Measurements from ENCODE around the gene MGMT. TPM values are rescaled to one million over a fixed set of nuclear protein-coding genes. Genes with fewer than 3 reads are reported as not detected.

MGMT gene
- total and polyA plus RNA-seq, 3 donors from 2014 or later, result 32.8 to 40.7 (median 37.9) TPM

GRCh38 chr10:129730272-129730992, 263.4 kb downstream of the MGMT start:
- H3K27ac ChIP-seq, result no peak overlapping the region
- no peaks in the 10 kb centered on the region for H3K9me3 ChIP-seq
- intact Hi-C loops (cut with DNase I; ENCODE audit: low total_unique reads), result no loop called here
- no peaks in the 10 kb centered on the region for H3K36me3 ChIP-seq (ENCODE audit: low read depth, missing control alignments)
- no peaks in the 10 kb centered on the region for H3K4me1 ChIP-seq
- 92 to 93% methylated on average over 12 of the region's 12 CpGs for WGBS, 2 donors
- TF ChIP-seq CTCF (IDR thresholded peaks at IDR 0.05), result no peak
- TF ChIP-seq POLR2A (IDR thresholded peaks at IDR 0.05), result no peak
- H3K27me3 ChIP-seq, result no peaks in the 10 kb centered on the region
- no peak for DNase-seq
- H3K4me3 ChIP-seq, result no peak overlapping the region

- WGBS, 2 donors, result 79 to 85% methylated on average over 10 of the region's 10 CpGs
- DNase-seq, result no peak
- H3K27ac ChIP-seq, result no peak overlapping the region
Observed at GRCh38 chr10:129730993-129731325, 263.9 kb downstream of the MGMT start.

GRCh38 chr10:129740532-129741279, 273.7 kb downstream of the MGMT start:
- Histone ChIP-seq H3K27me3 (no peaks in the 10 kb centered on the region), H3K4me1 (no peaks in the 10 kb centered on the region), H3K9me3 (no peaks in the 10 kb centered on the region), H3K4me3 (no peak overlapping the region), H3K27ac (no peak overlapping the region), H3K36me3 (ENCODE audit: low read depth, missing control alignments) (no peaks in the 10 kb centered on the region)
- 93 to 95% methylated on average over 11 to 15 of the region's 15 CpGs for WGBS, 2 donors
- peak; percentile 0 for DNase-seq
- TF ChIP-seq POLR2A (IDR thresholded peaks at IDR 0.05) (no peak), CTCF (IDR thresholded peaks at IDR 0.05) (no peak)
- intact Hi-C loops (cut with DNase I; ENCODE audit: low total_unique reads), result no loop called here

More at GRCh38 chr10:129730993-129731325, 263.9 kb downstream of the MGMT start:
- Histone ChIP-seq H3K36me3 (ENCODE audit: low read depth, missing control alignments) (no peaks in the 10 kb centered on the region), H3K4me3 (no peak overlapping the region), H3K27me3 (no peaks in the 10 kb centered on the region), H3K4me1 (no peaks in the 10 kb centered on the region), H3K9me3 (no peaks in the 10 kb centered on the region)
- no peak for TF ChIP-seq POLR2A (IDR thresholded peaks at IDR 0.05)
- TF ChIP-seq CTCF (IDR thresholded peaks at IDR 0.05), result no peak
- intact Hi-C loops (cut with DNase I; ENCODE audit: low total_unique reads), result no loop called here

GRCh38 chr10:129741280-129741977, 274.4 kb downstream of the MGMT start:
- WGBS, 2 donors, result 87 to 95% methylated on average over 15 to 19 of the region's 19 CpGs
- H3K27ac ChIP-seq, result no peak overlapping the region
- no peaks in the 10 kb centered on the region for H3K36me3 ChIP-seq (ENCODE audit: low read depth, missing control alignments)
- DNase-seq, result peak; percentile 4
- no peak for TF ChIP-seq CTCF (IDR thresholded peaks at IDR 0.05)
- no peak for TF ChIP-seq POLR2A (IDR thresholded peaks at IDR 0.05)
- no peaks in the 10 kb centered on the region for H3K27me3 ChIP-seq
- no peaks in the 10 kb centered on the region for H3K9me3 ChIP-seq
- H3K4me1 ChIP-seq, result no peaks in the 10 kb centered on the region
- intact Hi-C loops (cut with DNase I; ENCODE audit: low total_unique reads), result no loop called here
- no peak overlapping the region for H3K4me3 ChIP-seq

Measured in testis (tissue), 3 donors.